Left kidney (tissue), 2 donors: ENCODE data around the gene TENM4. TPM values are rescaled to one million over a fixed set of nuclear protein-coding genes. Genes with fewer than 3 reads are reported as not detected.
A peak's percentile ranks its signal among the peaks of the same experiment; 100 is the strongest.

Experiments used
- DNase-seq: peaks from one replicate; pipeline ENCODE4 v3.0.0-alpha.2; 2013
- polyA plus RNA-seq: library from polyadenylated mRNA; unstranded; fragments of 120-200 nt; gene quantifications from one replicate; pipeline ENCODE4 v1.2.1, GENCODE V29; 2013; ENCODE audit not compliant: insufficient read length

Gene TENM4
- polyA plus RNA-seq, 1 donor, result 24.5 TPM

GRCh38 chr11:79294845-79295731 lies 145.7 kb downstream of the TENM4 start:
- no peak for DNase-seq

- no peak for DNase-seq
Measured at GRCh38 chr11:79291948-79292347, 148.9 kb downstream of the TENM4 start.

- no peak for DNase-seq
Measured at GRCh38 chr11:79290761-79291160, 150.1 kb downstream of the TENM4 start.

GRCh38 chr11:79287952-79288351 lies 152.9 kb downstream of the TENM4 start:
- DNase-seq, result no peak

- DNase-seq, result no peak
Measured at GRCh38 chr11:79285756-79286155, 155.1 kb downstream of the TENM4 start.

GRCh38 chr11:79276736-79277325 lies 164.0 kb downstream of the TENM4 start:
- no peak for DNase-seq

GRCh38 chr11:79274636-79275331 lies 166.0 kb downstream of the TENM4 start:
- no peak for DNase-seq

GRCh38 chr11:79273781-79274180 lies 167.0 kb downstream of the TENM4 start:
- DNase-seq, result no peak

GRCh38 chr11:79269611-79270307 lies 171.1 kb downstream of the TENM4 start:
- DNase-seq, result no peak

- DNase-seq, result no peak
Measured at GRCh38 chr11:79266396-79266795, 174.4 kb downstream of the TENM4 start.

- DNase-seq, result no peak
Measured at GRCh38 chr11:79265756-79266322, 175.0 kb downstream of the TENM4 start.

- no peak for DNase-seq
Measured at GRCh38 chr11:79264284-79264683, 176.5 kb downstream of the TENM4 start.

GRCh38 chr11:79263001-79263400 lies 177.8 kb downstream of the TENM4 start:
- peak; percentile 57 for DNase-seq

GRCh38 chr11:79262221-79262620 lies 178.6 kb downstream of the TENM4 start:
- DNase-seq, result no peak

- no peak for DNase-seq
Measured at GRCh38 chr11:79261684-79262083, 179.1 kb downstream of the TENM4 start.

GRCh38 chr11:79259800-79260199 lies 181.0 kb downstream of the TENM4 start:
- no peak for DNase-seq

GRCh38 chr11:79258576-79258975 lies 182.3 kb downstream of the TENM4 start:
- DNase-seq, result no peak

- no peak for DNase-seq
Measured at GRCh38 chr11:79255965-79256364, 184.9 kb downstream of the TENM4 start.

- no peak for DNase-seq
Measured at GRCh38 chr11:79253280-79253679, 187.6 kb downstream of the TENM4 start.

- no peak for DNase-seq
Measured at GRCh38 chr11:79249295-79249993, 191.4 kb downstream of the TENM4 start.

- DNase-seq, result no peak
Measured at GRCh38 chr11:79244798-79245197, 196.0 kb downstream of the TENM4 start.
